NCI-H2081 (cell line): ENCODE data around the gene TTC6.
"Not testable (repeated sequence)": the region's sequence is repeated elsewhere in the genome, so short reads cannot be mapped to it uniquely, and the experiment has no call there.

Experiments
- DNase-seq, 2 experiments: peaks; one replicate each; lab custom pipeline; 2025; lab: John Stamatoyannopoulos, UW

TTC6 gene, protein sequence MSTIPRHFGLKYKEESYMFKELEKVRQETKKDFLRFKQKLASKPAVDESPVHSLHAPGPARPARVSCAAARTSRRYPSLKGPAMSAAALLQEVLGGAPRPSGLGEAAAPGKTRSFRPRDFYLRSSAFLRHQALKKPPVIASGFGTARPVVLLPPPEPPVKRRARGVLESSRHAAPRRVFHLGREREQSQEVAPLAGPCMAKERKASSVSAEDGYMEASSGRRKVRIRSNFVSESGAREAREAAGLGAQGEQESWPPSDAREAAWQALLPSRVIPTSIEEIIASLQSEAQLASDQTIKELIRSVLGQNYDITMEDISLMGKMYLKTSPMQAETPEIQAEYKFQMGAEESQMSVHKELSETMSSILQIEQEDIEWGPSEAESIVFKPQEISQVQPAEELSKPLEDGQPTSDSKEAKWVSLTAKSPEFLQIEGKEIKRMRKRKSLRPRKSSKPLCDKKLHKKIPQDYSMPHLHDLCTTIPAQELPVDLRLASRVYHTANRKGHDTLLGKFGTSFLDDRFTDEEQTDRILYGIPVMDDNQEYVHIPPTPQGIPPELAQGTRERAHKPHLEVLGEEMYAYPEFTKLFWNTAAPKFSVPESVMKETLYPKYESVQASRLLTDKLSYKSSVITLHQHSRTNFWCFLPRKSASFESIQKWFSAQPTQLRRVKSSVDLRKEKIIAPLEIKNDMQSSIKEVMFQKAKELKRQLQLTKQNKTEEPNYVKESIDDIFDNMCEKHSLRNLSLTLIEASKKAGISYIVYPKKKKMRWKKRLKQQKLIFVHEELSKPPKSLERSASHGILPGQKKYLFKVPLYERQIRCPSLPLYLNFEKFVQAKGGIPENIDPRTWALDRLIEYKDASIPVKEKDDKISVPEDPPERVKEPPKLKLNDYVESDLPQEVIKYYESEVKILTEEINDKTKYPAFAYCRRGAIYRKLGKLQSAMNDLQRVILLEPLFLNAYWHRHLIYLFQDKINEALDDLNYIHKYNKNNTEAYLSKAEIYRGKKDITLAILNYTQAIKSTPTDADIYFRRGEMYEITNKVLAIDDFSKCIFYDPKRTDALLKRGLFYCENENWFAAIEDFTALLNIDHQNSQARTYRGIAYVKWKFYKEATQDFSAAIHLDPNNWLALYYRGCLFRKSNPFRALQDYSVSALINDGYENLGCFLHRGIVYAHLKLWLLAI (N-terminal part only)

DNA sequence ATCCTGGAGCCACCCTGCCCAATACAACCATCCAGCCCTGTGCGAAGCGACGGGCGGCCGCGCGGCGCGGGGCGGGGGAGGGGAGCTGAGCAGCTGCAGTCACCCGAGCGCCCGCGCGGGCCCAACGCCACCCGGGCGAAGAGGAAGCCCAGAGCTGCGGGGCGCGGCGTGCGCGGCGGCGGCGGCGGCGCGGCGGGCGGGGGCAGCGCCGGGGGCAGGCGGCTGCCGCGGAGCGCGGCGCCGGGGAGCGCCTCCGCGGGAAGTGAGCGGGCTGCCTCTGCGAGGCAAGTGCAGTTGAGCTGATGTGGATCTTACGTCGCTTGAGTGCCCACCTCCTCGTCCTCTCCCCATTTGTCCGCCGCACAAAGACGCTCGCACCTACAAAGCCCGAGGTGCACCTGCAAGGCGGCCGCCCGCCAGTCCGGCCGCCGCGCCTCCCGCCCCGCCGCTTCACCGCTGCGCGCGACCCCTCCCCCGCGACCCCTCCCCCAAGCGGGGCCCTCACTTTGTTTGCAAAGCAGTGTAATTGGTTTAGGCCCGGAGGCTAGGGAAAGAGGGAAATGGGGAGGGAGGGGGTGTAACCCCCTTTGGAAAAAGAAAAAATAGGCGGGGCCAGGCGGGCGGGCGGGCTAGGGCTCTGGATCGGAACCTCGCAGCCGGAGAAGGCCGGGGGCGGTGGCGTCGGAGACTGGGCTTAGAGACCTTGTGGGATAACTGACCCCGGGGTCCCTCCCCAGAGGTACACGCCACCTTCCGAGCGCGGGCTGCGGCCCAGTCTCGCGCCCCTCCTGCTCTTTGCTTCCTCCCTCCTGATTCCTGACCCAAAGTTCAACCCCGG is at the start of gene TTC6, which contains the start of gene FOXA1:
Gene TTC6, plus strand, starts transcription at position 659 of the 838 bp plus-strand sequence. CDS start 26,436 bp downstream, outside the sequence.
Gene FOXA1, minus strand, starts transcription at position 279 of the 838 bp plus-strand sequence. Its CDS starts 277 bp downstream, at position 2.
- DNase-seq, result peak; percentile 92 to 95

DNA sequence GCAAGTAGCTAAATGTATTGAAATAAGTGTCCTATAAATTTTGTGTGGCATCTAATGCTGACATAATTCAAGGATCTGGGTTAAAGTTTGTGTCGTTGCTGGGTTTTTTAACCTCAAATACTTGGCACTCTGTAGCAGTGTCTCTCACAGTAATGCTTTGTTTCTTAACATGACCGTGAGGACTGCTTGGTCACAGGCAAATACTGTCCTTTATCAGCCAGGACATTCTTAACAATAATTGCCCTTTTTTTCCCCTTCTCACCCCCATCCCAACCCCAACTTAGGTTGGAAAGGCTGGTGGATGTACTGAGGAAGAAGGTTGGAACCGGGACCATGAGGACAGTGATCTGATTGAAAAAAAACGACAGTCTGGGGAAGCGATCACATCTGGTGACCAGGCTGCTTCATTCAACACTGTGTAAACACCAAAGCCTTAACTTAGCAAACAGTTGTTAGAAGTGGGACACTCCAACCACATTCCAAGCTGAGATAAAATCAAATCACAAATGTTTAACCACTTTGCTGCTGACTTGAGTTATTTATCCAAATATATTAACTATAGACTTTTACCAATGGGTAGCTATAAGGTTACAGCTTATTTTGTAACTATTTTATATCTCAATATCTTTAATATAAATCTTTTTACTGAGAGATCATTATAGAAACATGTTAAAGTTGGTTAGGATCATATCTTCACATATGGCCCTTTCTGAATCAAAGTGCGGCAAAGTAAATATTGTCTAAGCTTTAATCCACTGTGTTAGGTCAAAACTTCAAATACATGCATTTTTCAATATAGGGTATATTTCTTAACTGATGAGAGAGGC is 48.6 kb upstream of the TTC6 start:
- DNase-seq, result peak; percentile 6 to 52

DNA sequence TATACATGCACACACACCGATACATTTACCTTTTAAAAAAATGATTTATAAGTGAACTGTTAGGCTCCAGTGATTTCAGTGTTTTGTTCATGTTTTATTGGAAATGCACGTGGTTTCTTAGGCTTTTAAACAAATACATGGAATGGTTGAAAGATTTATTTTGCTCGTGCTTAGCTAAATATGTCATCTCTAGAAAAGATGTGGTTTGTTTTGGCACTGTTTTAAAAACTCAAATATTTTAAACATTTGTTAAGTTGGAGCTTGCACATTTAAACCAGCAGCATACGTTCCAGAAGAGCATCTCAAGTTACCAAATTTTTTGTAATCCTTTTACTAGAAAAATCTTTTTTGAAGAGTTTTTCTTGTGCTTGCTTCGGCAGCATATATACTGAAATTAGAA is 44.9 kb upstream of the TTC6 start:
- DNase-seq, result peak in 1 of 2 experiments; percentile 54

DNA sequence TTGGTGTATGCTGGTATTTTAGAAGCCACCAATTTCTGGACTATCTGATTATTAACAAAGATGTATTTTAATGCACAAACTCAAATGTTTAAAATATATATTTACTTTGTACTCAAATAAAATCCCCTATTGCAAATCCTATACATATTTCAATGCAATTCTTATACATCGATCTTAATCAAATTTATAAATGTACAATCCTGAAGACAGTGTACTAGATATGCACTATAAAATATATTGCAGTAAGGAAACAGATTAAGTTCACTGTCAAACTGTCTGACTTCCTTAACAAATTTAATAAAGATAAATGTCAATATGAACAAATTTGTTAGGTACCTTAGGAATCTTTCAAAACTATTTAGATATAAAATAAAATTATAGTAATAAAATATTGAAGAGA is 44.3 kb upstream of the TTC6 start:
- DNase-seq, result no peak

DNA sequence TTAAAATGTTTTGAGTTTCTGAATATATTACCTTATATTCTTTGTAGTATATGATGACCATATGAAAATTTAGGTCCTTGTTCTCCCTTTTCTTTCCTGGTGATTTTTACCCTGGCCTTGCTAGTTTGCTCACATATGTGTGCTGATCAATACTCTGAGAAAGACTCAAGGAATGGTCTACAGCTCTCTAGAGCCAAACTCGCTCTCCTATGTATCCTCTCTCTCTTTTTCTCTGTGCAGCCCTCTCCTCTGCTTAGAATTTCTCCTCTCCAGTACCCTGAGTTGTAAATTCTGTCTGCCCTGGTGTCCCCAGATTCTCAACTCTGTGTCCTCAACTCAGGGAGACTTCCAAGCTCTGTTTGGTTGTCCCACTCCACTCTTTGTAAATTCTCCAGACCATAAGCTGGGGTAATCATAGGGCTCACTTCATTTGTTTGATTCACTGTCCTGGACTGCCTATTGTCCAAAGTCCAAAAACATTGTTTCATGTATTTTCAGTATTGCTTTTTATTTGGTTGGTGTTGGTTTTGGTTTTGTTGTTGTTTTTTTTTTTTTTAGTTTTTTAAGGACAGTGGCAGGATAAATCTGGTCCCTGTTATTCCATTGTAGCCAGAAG is 41.4 kb upstream of the TTC6 start:
- DNase-seq, result no peak

DNA sequence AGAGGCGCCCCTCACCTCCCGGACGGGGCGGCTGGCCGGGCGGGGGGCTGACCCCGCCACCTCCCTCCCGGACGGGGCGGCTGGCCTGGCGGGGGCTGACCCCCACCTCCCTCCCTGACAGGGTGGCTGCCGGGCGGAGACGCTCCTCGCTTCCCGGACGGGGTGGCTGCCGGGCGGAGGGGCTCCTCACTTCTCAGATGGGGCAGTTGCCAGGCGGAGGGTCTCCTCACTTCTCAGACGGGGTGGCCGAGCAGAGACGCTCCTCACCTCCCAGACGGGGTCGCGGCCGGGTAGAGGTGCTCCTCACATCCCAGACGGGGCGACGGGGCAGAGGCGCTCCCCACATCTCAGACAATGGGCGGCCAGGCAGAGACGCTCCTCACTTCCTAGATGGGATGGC is 39.8 kb upstream of the TTC6 start:
- not testable (repeated sequence) for DNase-seq

DNA sequence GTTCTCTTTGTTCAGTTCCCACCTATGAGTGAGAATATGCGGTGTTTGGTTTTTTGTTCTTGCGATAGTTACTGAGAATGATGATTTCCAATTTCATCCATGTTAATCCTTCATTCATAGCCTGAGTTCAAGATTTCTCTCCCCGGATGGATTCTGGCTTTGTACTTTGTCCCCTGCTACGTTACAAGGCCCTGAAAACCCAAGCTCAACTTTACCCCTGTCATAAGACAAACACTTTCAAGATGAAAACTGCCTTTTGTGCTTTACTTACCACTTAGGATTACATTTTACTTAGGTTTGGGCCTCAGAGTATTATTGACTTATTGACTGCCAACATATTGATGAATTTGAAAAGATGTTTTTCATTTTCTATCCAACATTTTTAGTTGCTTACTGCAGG is 36.7 kb upstream of the TTC6 start:
- DNase-seq, result no peak

DNA sequence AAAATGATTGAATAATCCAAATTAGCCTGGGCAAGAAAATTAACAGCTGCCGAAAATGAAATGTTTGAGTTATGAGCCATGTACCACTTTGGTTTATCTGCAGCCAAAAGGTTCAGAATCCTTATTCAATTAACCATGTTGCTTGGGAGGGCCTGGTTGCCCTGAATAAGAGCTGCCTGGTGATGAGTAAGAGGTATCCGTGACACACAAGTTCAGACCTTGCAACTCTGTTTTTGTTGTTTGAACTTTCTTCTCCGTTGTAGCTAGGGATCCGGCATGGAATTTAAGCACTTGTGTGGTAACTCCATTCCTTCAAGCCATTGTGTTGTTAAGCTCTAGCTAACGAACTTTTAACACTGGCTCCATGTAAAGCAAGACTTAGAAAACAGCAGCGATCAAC is 36.0 kb upstream of the TTC6 start:
- DNase-seq, result no peak

DNA sequence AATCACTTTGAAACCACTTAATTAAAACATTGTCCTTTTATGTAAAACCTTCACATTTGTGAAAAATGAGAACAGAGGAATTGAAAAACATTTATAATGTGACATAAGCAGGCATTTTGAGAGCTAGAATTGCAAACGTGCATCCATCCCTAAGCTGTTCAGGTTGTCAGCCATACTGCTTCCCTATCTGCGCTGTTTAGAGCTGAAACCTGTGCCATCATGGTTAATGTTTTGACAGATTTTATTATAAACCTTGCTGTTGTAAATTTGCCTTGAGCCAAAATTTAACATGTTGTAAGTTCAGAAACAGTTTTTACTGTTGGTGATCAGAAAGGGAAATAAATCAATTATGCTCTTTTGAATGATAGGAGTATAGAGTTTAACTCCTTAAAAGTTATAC is 32.2 kb upstream of the TTC6 start:
- no peak for DNase-seq

DNA sequence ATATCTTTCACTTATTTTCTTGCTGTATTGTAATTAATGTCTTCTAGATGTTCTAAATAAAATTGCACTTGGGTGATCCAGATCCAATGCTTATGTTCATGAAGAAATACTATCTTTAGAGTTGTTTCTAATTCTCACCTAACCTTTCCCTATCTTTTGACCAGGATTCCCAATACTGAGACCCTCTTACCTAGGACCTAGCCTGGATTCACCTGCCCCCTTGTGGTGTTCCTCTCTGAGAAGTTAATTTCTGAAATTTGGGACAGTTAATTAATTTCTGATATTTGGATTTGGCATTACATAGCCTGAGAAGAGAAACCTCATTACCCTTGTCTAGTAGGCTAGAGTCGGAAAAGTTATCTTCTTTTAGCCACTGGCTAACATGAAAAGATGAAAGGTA is 29.9 kb upstream of the TTC6 start:
- DNase-seq, result peak; percentile 13 to 35

DNA sequence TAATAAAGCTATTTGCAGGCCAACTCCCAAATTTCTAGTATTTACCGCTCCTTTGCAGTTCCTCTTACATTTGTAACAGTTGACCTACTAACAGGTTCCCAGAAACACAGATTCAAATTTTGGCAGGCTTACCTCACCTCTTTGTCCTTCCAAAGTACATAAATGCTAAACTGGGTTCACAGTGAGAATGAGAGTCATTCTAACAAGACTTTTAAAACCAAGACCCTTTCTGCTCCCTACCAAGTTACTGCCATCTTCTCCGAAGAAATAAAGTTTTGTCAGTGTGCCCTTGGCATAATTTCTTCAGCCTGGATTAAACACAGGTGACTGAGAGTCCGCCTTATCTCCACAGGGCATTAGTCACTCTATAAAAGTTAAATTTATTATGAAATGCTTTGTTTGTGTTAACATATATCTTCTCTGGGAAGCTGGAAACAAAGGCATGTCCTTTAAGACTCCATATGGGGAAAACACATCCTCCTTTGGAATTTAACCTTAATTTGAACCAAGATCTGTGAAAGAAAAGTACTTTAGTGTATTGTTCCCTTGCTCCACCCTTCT is 28.5 kb upstream of the TTC6 start:
- no peak for DNase-seq

DNA sequence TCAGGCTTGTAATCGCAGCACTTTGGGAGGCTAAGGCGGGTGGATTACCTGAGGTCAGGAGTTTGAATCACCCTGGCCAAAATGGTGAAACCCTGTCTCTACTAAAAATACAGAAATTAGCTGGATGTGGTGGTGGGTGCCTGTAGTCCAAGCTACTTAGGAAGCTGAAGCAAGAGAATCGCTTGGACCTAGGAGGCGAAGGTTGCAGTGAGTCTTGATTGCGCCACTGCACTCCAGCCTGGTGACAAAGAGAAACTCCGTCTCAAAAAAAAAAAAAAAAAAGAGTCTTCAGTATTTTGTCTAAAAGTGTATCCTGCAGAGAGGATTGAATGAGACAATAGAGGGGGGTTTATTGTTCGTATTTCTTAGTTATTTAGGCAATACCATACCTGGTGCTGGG is 25.7 kb upstream of the TTC6 start:
- DNase-seq, result no peak

DNA sequence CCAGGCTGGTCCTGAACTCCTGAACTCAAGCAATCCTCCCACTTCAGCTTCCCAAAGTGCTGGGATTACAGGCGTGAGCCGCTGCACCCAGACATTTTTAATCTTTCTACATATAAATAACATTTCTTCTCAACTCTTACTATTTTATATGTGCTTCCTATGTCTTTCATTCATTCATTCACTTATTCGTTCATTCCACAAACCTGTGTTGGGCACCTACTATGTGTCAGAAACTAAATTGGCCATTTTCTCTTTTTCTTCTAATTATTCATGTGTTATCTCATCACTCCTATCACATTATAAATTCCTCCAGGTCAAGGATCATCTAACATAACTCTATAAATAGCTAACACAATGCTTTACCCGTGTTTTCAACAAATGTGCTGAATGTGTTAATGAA is 24.0 kb upstream of the TTC6 start:
- DNase-seq, result no peak

DNA sequence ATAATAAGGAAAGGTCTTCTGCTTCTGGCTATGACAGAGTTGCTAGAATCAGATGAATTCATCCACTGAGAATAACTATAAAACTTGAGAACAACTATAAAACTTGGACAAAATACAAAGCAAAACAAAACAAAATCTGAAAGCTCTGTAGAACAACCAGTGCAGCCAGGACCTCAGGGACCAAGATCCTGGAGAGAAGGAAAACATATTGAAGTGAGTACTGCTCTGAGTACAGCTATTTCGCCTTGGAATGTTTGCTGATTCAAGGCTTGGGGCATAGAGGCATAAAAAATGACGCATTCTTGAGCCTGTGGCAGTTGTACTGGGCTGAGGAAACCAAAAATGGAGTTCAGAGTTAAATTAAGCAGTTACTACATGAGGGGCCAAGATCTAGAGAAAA is 22.1 kb upstream of the TTC6 start:
- no peak for DNase-seq

DNA sequence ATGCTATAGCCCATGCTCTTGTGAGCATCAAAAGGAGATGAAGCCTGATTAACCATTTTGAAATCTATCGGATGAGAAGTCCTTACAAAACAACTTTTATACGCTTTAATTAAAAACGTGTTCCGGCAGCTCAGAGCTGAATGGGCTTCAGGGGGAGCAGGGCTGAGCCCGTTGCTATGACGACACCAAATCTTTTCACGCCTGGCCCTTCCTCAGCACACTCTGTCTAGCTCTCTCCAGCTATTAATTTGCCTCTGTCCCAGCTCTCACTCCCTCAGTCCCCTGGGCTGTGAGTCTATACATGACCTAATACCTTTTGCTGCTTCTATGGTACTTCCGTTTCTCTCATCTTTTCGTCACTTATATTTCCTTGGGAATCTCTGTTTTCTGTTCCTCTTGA is 16.2 kb upstream of the TTC6 start:
- DNase-seq, result no peak

DNA sequence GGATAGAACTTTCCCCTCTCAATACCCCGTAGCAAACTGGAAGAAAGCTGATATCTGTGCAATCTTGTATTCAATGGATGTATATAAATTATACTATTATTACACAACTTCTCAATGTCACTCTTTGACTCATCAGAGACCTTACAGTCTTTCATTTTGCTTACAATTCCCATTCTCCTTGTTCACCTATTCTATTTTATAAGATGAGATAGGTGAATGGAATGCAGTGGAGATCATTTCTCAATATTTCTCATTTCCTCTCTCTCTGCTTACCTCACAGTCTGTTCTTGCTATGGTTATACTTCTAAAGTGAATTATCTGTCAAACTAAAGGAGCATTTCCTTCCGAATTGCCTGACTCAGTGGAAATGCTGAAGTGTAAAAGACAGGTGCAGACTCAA is 15.3 kb upstream of the TTC6 start:
- no peak for DNase-seq

DNA sequence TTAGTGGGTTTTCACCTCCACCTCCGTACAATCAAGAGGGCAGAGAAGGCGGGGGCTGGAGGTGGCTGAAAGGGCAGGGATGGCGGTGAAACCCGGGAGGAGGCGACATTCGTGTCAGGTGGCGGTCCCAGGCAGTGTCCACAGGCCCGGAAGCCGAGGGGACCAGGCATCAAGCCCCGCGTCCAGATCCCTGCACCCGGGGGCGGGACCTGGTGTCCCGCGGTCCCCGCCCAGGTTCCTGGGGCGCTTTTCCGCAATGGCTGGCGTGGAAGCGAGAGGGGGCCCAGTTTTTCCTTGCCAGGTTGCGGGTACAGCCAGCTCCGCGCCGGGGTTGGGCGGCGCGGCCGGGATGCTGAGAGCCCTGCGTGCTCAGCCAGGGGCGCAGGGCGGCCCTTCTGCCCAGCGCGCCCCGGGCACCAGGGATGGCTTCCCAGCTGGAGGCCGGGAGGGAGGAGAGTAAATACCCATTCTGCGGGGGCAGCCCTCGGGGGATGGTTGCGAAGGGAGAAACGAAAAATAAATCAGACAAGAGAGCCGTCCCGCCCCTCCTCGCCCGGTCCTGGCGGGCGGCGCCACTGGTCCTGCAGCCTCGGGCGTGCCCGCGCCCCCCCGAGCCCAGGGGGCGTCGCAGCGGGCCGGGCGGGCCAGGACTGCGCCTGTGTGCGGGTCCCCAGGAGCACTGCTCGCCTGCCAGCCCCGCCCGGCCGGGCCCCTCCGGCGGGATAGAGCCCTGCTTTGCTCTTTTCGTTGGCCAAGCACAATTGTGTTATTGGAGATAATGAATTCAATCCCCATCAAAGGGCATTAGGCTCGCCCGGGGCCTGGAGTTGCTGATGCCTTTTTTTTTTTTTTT is 11.8 kb upstream of the TTC6 start:
- DNase-seq, result peak; percentile 92 to 95

DNA sequence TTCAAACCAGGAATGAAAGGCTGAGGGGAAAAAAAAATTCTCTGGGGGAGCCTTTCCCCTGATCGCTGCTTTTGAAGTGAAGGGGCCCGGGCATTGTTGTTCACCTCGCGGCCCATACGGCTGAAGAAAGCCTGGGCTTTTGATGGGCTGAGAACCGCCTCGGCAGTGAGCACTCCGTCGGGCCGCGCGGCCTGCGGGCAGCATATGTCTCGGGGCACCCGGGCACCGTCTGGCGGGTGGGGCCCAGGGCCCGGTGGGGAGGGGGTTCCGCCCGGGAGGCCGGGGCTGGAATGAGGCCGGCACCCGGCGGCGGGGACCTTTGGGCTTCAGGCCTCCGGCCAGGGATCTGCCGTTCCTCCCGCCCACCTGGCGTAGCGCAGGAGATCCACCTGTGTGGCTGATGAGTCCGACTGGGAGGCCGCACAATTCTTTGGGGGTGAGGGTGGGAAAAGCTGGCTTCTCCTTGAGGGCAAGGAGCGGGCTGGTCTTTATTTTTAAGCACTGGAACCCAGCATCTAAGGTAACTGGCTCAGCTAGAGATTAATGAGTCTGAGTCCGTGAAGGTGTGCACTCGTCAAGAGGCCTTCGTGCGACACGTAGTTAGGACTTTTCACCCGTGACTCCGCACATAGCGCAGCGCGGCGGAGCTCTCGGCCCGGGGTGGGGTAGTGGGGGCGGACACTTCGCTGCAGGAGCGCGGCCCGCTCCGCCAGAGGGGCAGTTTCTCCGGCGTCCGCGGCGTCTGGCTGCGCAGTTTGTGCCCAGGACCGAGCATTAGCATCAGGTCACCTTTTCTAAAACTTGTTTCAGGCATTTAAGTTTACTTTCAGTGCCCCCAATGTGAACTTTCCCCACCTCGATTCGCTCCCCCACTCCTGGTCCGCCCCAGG is 11.0 kb upstream of the TTC6 start:
- peak; percentile 47 to 55 for DNase-seq
